ENCODE measurements around the gene EVA1C. TPM values are rescaled to one million over a fixed set of nuclear protein-coding genes. Genes with fewer than 3 reads are reported as not detected.

Gene EVA1C
- total and polyA plus RNA-seq, 2 donors (not counting 1 experiment from before 2014, with no cell fraction given) = 2.4 to 4.6 TPM

DNA sequence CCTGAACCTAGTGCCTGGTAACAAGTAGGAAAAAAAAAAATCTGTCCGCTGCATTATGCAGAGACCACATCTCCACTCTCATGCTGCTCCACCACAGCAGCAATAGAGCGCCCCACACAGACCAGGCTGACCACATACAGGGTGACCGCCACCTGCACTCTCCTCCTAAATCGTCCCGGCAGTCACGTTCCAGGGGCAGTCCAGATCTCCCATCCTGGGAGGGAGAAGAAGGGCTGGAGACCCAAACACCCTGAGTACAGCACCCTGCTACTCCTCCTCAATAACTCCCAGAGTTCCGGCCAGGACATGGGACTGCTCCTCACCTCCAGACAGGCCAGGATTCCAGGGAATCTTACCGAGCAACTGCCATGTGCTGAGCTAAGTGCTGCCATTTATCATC, 35.0 kb upstream of the EVA1C start:
- H3K79me2 ChIP-seq (ENCODE audit: control insufficient read depth, insufficient read depth, low read length) = no peaks in the 10 kb centered on the region
- H3K4me3 ChIP-seq (replicated peaks in 1 of 4; ENCODE audit: control extremely low read depth in 1 of 4, insufficient read depth in 1 of 4, low read depth in 3 of 4, low read length in 4 of 4) = no peak overlapping the region
- no peaks in the 10 kb centered on the region for H3K27me3 ChIP-seq (ENCODE audit: control insufficient read depth, insufficient read depth, low read length)
- DNase-seq (ENCODE audit: low read depth in 2 of 2) = no peak
- TF ChIP-seq, protein P1, sequence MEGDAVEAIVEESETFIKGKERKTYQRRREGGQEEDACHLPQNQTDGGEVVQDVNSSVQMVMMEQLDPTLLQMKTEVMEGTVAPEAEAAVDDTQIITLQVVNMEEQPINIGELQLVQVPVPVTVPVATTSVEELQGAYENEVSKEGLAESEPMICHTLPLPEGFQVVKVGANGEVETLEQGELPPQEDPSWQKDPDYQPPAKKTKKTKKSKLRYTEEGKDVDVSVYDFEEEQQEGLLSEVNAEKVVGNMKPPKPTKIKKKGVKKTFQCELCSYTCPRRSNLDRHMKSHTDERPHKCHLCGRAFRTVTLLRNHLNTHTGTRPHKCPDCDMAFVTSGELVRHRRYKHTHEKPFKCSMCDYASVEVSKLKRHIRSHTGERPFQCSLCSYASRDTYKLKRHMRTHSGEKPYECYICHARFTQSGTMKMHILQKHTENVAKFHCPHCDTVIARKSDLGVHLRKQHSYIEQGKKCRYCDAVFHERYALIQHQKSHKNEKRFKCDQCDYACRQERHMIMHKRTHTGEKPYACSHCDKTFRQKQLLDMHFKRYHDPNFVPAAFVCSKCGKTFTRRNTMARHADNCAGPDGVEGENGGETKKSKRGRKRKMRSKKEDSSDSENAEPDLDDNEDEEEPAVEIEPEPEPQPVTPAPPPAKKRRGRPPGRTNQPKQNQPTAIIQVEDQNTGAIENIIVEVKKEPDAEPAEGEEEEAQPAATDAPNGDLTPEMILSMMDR (conservative IDR thresholded peaks at IDR 0.05 in 1 of 2, IDR thresholded peaks at IDR 0.05 in 1 of 2; ENCODE audit: low read depth in 1 of 2, low read length in 2 of 2) = no peak
- TF ChIP-seq EZH2 (IDR thresholded peaks at IDR 0.05; ENCODE audit: low read length, missing control alignments) = no peak
- H3K4me1 ChIP-seq (ENCODE audit: control insufficient read depth, extremely low read depth, insufficient read depth, low read length) = peaks cover 2% of the 10 kb centered on the region
- no peak overlapping the region for H3K9ac ChIP-seq (ENCODE audit: insufficient read depth, low read length)
- H3K36me3 ChIP-seq (ENCODE audit: control insufficient read depth, insufficient read depth, low read length) = peaks cover 11% of the 10 kb centered on the region
- no peaks in the 10 kb centered on the region for H3K9me3 ChIP-seq (ENCODE audit: control insufficient read depth, insufficient read depth, low read depth, low read length)
- no peak overlapping the region for H3K4me2 ChIP-seq (ENCODE audit: extremely low read depth, insufficient read depth, low read length)
- no peak overlapping the region for H3K27ac ChIP-seq (ENCODE audit: insufficient read depth, low read length)
- H2AFZ ChIP-seq (ENCODE audit: low read length) = no peak overlapping the region
- H4K20me1 ChIP-seq (ENCODE audit: control insufficient read depth, extremely low read depth, insufficient read depth, low read length) = no peaks in the 10 kb centered on the region

DNA sequence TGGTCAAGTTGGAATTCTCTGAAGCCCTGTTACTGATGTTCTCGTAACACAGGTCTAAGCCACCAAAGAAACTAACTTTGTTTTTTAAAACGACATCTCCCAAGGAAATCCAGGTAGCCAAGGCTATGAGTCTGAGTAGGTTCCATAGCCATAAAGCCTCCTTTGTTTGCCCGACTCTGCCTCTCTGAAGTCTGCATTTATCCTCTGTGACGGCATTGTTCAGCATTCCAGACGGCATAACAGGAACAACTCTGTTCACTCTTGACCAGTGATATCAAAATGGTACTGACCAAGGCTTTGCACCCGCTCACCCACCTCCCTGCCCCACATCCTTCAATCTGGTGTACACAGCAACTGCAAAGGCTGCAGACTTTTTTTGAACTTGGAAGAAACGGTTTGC, 34.5 kb upstream of the EVA1C start:
- Histone ChIP-seq H3K4me3 (replicated peaks in 1 of 4; ENCODE audit: control extremely low read depth in 1 of 4, insufficient read depth in 1 of 4, low read depth in 3 of 4, low read length in 4 of 4) (no peak overlapping the region), H3K9me3 (ENCODE audit: control insufficient read depth, insufficient read depth, low read depth, low read length) (no peaks in the 10 kb centered on the region), H3K79me2 (ENCODE audit: control insufficient read depth, insufficient read depth, low read length) (no peaks in the 10 kb centered on the region), H3K4me1 (ENCODE audit: control insufficient read depth, extremely low read depth, insufficient read depth, low read length) (peaks cover 2% of the 10 kb centered on the region), H3K9ac (ENCODE audit: insufficient read depth, low read length) (no peak overlapping the region), H3K27ac (ENCODE audit: insufficient read depth, low read length) (no peak overlapping the region), H2AFZ (ENCODE audit: low read length) (no peak overlapping the region), H3K36me3 (ENCODE audit: control insufficient read depth, insufficient read depth, low read length) (peaks cover 11% of the 10 kb centered on the region), H3K4me2 (ENCODE audit: extremely low read depth, insufficient read depth, low read length) (no peak overlapping the region), H3K27me3 (ENCODE audit: control insufficient read depth, insufficient read depth, low read length) (no peaks in the 10 kb centered on the region), H4K20me1 (ENCODE audit: control insufficient read depth, extremely low read depth, insufficient read depth, low read length) (no peaks in the 10 kb centered on the region)
- DNase-seq (ENCODE audit: low read depth in 2 of 2) = no peak
- TF ChIP-seq, protein P1 (conservative IDR thresholded peaks at IDR 0.05 in 1 of 2, IDR thresholded peaks at IDR 0.05 in 1 of 2; ENCODE audit: low read depth in 1 of 2, low read length in 2 of 2) = no peak
- TF ChIP-seq EZH2 (IDR thresholded peaks at IDR 0.05; ENCODE audit: low read length, missing control alignments) = no peak

DNA sequence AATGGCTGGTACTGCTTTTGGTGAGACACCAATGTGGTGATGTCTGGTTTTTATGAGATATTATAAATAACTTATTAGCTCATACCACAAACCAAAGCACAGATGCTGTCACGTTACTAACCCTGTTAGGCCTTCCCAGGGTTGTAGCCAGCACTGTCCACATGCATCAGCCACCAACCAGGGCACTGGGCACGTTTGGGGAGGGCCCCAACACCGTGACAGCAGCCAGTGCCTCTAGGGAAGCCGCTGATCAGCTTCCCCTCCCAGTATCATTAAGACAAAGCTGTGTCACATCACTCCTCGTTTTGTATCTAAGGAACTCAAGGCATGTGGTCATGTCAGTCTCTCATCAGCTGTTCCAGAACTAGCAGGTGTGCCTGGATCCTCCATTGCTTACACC, 33.5 kb upstream of the EVA1C start:
- H3K4me3 ChIP-seq (replicated peaks in 1 of 4; ENCODE audit: control extremely low read depth in 1 of 4, insufficient read depth in 1 of 4, low read depth in 3 of 4, low read length in 4 of 4) = no peak overlapping the region
- H3K9me3 ChIP-seq (ENCODE audit: control insufficient read depth, insufficient read depth, low read depth, low read length) = no peaks in the 10 kb centered on the region
- H3K4me1 ChIP-seq (ENCODE audit: control insufficient read depth, extremely low read depth, insufficient read depth, low read length) = peaks cover 2% of the 10 kb centered on the region
- DNase-seq (ENCODE audit: low read depth in 2 of 2) = peak in 1 of 2 donors; percentile 12
- no peak overlapping the region for H3K9ac ChIP-seq (ENCODE audit: insufficient read depth, low read length)
- no peaks in the 10 kb centered on the region for H3K27me3 ChIP-seq (ENCODE audit: control insufficient read depth, insufficient read depth, low read length)
- H3K79me2 ChIP-seq (ENCODE audit: control insufficient read depth, insufficient read depth, low read length) = peaks cover 1% of the 10 kb centered on the region
- no peak overlapping the region for H3K4me2 ChIP-seq (ENCODE audit: extremely low read depth, insufficient read depth, low read length)
- H3K27ac ChIP-seq (ENCODE audit: insufficient read depth, low read length) = no peak overlapping the region
- no peak for TF ChIP-seq EZH2 (IDR thresholded peaks at IDR 0.05; ENCODE audit: low read length, missing control alignments)
- TF ChIP-seq, protein P1 (conservative IDR thresholded peaks at IDR 0.05 in 1 of 2, IDR thresholded peaks at IDR 0.05 in 1 of 2; ENCODE audit: low read depth in 1 of 2, low read length in 2 of 2) = no peak
- H2AFZ ChIP-seq (ENCODE audit: low read length) = no peak overlapping the region
- no peaks in the 10 kb centered on the region for H4K20me1 ChIP-seq (ENCODE audit: control insufficient read depth, extremely low read depth, insufficient read depth, low read length)
- peaks cover 14% of the 10 kb centered on the region for H3K36me3 ChIP-seq (ENCODE audit: control insufficient read depth, insufficient read depth, low read length)
